MM.1S (cell line): ENCODE measurements around the gene EFNA3.

ENCODE experiments used
- DNase-seq: peaks from one replicate; pipeline ENCODE4 v3.0.0-alpha.2; 2015
- H2AFZ ChIP-seq: fragments of 300-600 bp; sonication (generic); 2 replicates; pipeline ENCODE4 v1.6.0; 2016; ENCODE audit warnings: antibody characterized with exemption, low read length
- H3F3A ChIP-seq: fragments of 300-600 bp; sonication (generic); 2 replicates; pipeline ENCODE4 v1.6.1; 2016; ENCODE audit warnings: mild to moderate bottlenecking, antibody characterized with exemption, low read length, moderate library complexity, mixed read lengths; ENCODE audit not compliant: insufficient read depth
- H3K27ac ChIP-seq: fragments of 300-600 bp; sonication (generic); 2 replicates; pipeline ENCODE4 v1.5.1; 2016; ENCODE audit warnings: mild to moderate bottlenecking, low read length
- H3K27me3 ChIP-seq: fragments of 300-600 bp; sonication (generic); replicated peaks from 2 replicates; pipeline ENCODE4 v1.6.0; 2016; ENCODE audit warnings: low read length; ENCODE audit not compliant: insufficient read depth
- H3K36me3 ChIP-seq: fragments of 300-600 bp; sonication (generic); replicated peaks from 2 replicates; pipeline ENCODE4 v1.6.1; 2016; ENCODE audit warnings: mild to moderate bottlenecking, low read length, mixed read lengths; ENCODE audit not compliant: insufficient read depth
- H3K4me1 ChIP-seq: fragments of 300-600 bp; sonication (generic); 2 replicates; pipeline ENCODE4 v1.6.1; 2016; ENCODE audit warnings: low read length, mixed read lengths
- H3K4me2 ChIP-seq: fragments of 300-600 bp; sonication (generic); 2 replicates; pipeline ENCODE4 v1.6.0; 2016; ENCODE audit warnings: low read depth, low read length
- H3K4me3 ChIP-seq: fragments of 300-600 bp; sonication (generic); 2 replicates; pipeline ENCODE4 v1.5.1; 2016; ENCODE audit warnings: low read length, mixed read lengths
- H3K79me2 ChIP-seq: fragments of 300-600 bp; sonication (generic); 2 replicates; pipeline ENCODE4 v1.6.1; 2016; ENCODE audit warnings: mixed run types, low read length, mixed read lengths
- H3K9ac ChIP-seq: fragments of 300-600 bp; sonication (generic); 2 replicates; pipeline ENCODE4 v1.6.1; 2016; ENCODE audit warnings: low read length, mixed read lengths
- H3K9me2 ChIP-seq: fragments of 300-600 bp; sonication (generic); replicated peaks from 2 replicates; pipeline ENCODE4 v1.6.1; 2016; ENCODE audit warnings: mild to moderate bottlenecking, low read length, mixed read lengths; ENCODE audit not compliant: insufficient read depth
- H3K9me3 ChIP-seq: fragments of 300-600 bp; sonication (generic); replicated peaks from 2 replicates; pipeline ENCODE4 v1.6.1; 2016; ENCODE audit warnings: mild to moderate bottlenecking, low read length, mixed read lengths; ENCODE audit not compliant: insufficient read depth
- H4K20me1 ChIP-seq: fragments of 300-600 bp; sonication (generic); 2 replicates; pipeline ENCODE4 v1.6.1; 2016; ENCODE audit warnings: mild to moderate bottlenecking, low read length, moderate library complexity, mixed read lengths; ENCODE audit not compliant: insufficient read depth
- EZH2 ChIP-seq: fragments of 300-600 bp; sonication (generic); optimal IDR thresholded peaks from 2 replicates; pipeline ENCODE3; 2017; ENCODE audit warnings: low read depth, mild to moderate bottlenecking, antibody characterized with exemption, low read length, mixed read lengths
- EZH2phosphoT487 ChIP-seq: fragments of 300-600 bp; sonication (generic); IDR thresholded peaks from 2 replicates; pipeline ENCODE4 v1.6.1; 2018; ENCODE audit warnings: antibody characterized with exemption, low read length
- TF ChIP-seq, protein P1 (sequence below): fragments of 300-600 bp; sonication (generic); IDR thresholded peaks from 2 replicates; pipeline ENCODE4 v1.5.1; 2016; ENCODE audit warnings: antibody characterized with exemption, low read length, mixed read lengths

The EFNA3 gene

DNA sequence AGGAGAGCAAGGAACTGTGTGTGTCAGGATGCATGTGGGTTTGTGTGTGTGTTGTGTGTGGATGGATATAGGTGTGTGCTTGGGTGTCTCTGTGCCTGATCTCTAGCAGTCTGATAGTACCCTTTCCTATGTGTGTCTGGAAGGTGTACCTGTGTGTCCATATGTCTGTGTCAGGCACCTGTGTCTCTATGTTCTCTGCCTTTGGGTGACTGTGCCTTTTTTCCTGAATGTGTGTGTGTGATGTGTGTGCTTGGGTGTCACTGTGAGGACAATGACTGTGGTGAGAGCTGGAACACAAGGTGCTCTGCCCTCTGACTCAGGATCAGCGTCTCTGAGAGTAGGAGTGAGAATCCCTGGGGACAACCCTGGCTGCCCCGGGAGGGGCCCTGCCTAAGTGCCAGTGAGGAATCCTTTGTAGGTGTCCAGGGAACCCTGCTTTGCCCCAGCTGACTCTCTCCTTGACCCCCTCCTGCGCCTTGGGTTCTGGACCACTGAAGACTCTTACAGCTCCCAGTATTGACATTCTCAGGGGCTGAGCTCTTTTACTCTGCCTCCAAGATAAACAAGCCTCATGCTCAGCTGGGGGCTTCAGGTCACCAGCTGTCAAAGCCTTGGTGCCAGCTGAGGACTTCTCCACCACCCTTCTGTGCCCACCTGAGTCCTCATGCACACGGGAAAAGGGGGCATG, 735 bp upstream of the EFNA3 start:
- H3K79me2 ChIP-seq: no peaks in the 10 kb centered on the region
- no peak for DNase-seq
- H3K36me3 ChIP-seq: no peaks in the 10 kb centered on the region
- no peak overlapping the region for H3K9ac ChIP-seq
- H3K27me3 ChIP-seq: peaks cover 41% of the 10 kb centered on the region
- H2AFZ ChIP-seq: no peak overlapping the region
- peaks cover 61% of the 10 kb centered on the region for H3K4me1 ChIP-seq
- no peak overlapping the region for H3K4me3 ChIP-seq
- H3K9me2 ChIP-seq: no peaks in the 10 kb centered on the region
- H3K4me2 ChIP-seq: peak overlapping the region; percentile 89
- no peaks in the 10 kb centered on the region for H4K20me1 ChIP-seq
- peaks cover 21% of the 10 kb centered on the region for H3F3A ChIP-seq
- H3K27ac ChIP-seq: no peak overlapping the region
- H3K9me3 ChIP-seq: no peaks in the 10 kb centered on the region
- TF ChIP-seq, protein P1, sequence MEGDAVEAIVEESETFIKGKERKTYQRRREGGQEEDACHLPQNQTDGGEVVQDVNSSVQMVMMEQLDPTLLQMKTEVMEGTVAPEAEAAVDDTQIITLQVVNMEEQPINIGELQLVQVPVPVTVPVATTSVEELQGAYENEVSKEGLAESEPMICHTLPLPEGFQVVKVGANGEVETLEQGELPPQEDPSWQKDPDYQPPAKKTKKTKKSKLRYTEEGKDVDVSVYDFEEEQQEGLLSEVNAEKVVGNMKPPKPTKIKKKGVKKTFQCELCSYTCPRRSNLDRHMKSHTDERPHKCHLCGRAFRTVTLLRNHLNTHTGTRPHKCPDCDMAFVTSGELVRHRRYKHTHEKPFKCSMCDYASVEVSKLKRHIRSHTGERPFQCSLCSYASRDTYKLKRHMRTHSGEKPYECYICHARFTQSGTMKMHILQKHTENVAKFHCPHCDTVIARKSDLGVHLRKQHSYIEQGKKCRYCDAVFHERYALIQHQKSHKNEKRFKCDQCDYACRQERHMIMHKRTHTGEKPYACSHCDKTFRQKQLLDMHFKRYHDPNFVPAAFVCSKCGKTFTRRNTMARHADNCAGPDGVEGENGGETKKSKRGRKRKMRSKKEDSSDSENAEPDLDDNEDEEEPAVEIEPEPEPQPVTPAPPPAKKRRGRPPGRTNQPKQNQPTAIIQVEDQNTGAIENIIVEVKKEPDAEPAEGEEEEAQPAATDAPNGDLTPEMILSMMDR: no peak
- TF ChIP-seq EZH2 (no peak), EZH2phosphoT487 (no peak)

DNA sequence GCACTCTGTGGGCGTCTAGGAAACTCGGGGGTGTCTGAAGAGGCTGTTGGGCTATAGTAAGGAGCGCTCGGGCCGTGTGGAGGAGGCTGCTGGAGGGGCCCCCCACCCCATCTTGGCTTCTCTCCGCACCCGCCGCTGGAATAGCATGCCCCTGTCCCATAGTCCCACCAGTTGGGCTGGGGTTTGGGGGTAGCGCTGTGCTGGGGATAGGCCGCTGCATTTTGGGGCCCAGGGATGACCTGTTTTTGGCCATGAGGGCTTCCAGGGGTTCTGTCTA, 511 bp downstream of the EFNA3 start:
- no peaks in the 10 kb centered on the region for H3K36me3 ChIP-seq
- peak overlapping the region; percentile 89 for H3K4me2 ChIP-seq
- no peaks in the 10 kb centered on the region for H3K79me2 ChIP-seq
- H3K9me2 ChIP-seq: no peaks in the 10 kb centered on the region
- DNase-seq: no peak
- no peak overlapping the region for H3K9ac ChIP-seq
- no peak overlapping the region for H3K27ac ChIP-seq
- peaks cover 52% of the 10 kb centered on the region for H3K27me3 ChIP-seq
- no peak overlapping the region for H2AFZ ChIP-seq
- H4K20me1 ChIP-seq: no peaks in the 10 kb centered on the region
- TF ChIP-seq EZH2phosphoT487 (no peak; the same call in 1 of the 2 replicates), EZH2 (peak; percentile 98)
- TF ChIP-seq, protein P1: no peak
- peaks cover 54% of the 10 kb centered on the region for H3K4me1 ChIP-seq
- H3K9me3 ChIP-seq: no peaks in the 10 kb centered on the region
- H3F3A ChIP-seq: peaks cover 21% of the 10 kb centered on the region
- peak overlapping the region; percentile 46 for H3K4me3 ChIP-seq

DNA sequence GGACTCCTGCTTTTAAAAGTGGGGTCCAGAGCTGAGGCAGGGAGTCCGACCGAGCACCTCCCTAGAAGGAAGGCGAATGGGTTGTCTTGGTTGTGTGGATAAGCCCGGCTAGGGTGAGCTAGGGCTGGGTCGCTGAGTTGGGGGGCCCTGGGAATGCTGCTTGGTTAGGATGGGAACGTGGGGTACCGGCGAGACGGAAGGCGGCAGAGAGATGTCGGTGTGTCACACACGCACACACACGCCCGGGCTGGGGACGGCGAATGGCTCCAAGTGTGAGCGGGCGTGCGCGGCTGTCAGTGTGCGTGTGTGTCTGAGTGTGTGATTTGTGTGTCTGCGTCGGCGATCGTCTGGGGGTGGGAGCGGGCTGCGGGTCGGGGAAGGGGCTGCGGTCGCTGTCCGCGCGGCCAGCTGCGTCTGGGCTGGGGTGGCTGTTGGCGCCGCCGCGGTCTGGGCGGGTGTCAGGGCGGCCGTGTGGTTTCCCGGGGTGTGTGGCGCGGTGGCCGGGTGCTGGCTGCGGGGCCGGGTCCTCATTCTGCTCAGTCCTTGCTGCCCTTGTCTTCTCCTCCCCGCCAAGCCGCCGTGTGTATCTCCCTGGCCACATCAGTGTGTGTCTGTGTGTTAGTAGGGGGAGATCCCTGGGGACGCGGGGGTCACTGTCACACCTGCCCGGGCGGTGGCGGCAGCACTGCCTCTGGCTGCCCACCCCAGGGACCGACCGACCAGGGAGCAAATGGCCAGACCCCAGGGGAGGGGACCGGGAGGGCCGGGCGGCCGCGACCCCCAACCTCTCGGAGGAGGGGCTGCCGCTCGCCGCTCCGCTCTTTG, 1.1 kb downstream of the EFNA3 start:
- Histone ChIP-seq H3F3A (peaks cover 21% of the 10 kb centered on the region), H2AFZ (no peak overlapping the region), H3K79me2 (no peaks in the 10 kb centered on the region), H4K20me1 (no peaks in the 10 kb centered on the region), H3K4me1 (peaks cover 58% of the 10 kb centered on the region), H3K36me3 (no peaks in the 10 kb centered on the region), H3K9ac (no peak overlapping the region), H3K4me3 (peak overlapping the region; percentile 46), H3K27me3 (peaks cover 52% of the 10 kb centered on the region), H3K9me3 (no peaks in the 10 kb centered on the region), H3K4me2 (peak overlapping the region; percentile 89), H3K9me2 (no peaks in the 10 kb centered on the region), H3K27ac (no peak overlapping the region)
- TF ChIP-seq, protein P1: no peak
- peak; percentile 31 for TF ChIP-seq EZH2
- TF ChIP-seq EZH2phosphoT487: no peak
- DNase-seq: no peak
